Ectodermal cell (in vitro differentiated cells): Measurements from ENCODE around the gene DIPK1B.

ENCODE experiments used
- H3K27ac ChIP-seq: 2 replicates; pipeline ENCODE4 v1.7.0; 2013; ENCODE audit warnings: mild to moderate bottlenecking, low read depth, low read length; ENCODE audit not compliant: insufficient read depth, poor library complexity, severe bottlenecking
- H3K27me3 ChIP-seq: 2 replicates; pipeline ENCODE4 v1.7.0; 2013; ENCODE audit warnings: mild to moderate bottlenecking, low read length; ENCODE audit not compliant: insufficient read depth, control insufficient read depth, poor library complexity, severe bottlenecking
- H3K36me3 ChIP-seq: one replicate; pipeline ENCODE4 v1.7.0; 2013; ENCODE audit warnings: low read length; ENCODE audit not compliant: control insufficient read depth, insufficient read depth
- H3K4me1 ChIP-seq: one replicate; pipeline ENCODE4 v1.7.0; 2013; ENCODE audit warnings: low read length; ENCODE audit not compliant: control insufficient read depth, insufficient read depth
- H3K4me3 ChIP-seq: 2 replicates; pipeline ENCODE4 v1.7.0; 2013; ENCODE audit warnings: low read depth, low read length, control low read depth; ENCODE audit not compliant: insufficient read depth
- H3K9me3 ChIP-seq: 2 replicates; pipeline ENCODE4 v1.7.0; 2013; ENCODE audit warnings: mild to moderate bottlenecking, low read length, moderate library complexity; ENCODE audit not compliant: control insufficient read depth
- WGBS, 2 experiments: methylation state at CpG; one replicate each; pipeline ENCODE4 v1.1.7; 2013; ENCODE audit warnings: missing lambda C conversion rate in 2 of 2; 5-methylcytosine and 5-hydroxymethylcytosine counted together

The DIPK1B gene

GRCh38 chr9:136720251-136720897 is 8.0 kb downstream of the DIPK1B start:
- H3K36me3 ChIP-seq, result peaks cover 21% of the 10 kb centered on the region
- H3K9me3 ChIP-seq, result no peaks in the 10 kb centered on the region
- H3K27ac ChIP-seq, result peak overlapping the region; percentile 81
- peaks cover 23% of the 10 kb centered on the region for H3K4me1 ChIP-seq
- no peaks in the 10 kb centered on the region for H3K27me3 ChIP-seq
- no peak overlapping the region for H3K4me3 ChIP-seq
- 15 to 20% methylated on average over 19 to 20 of the region's 20 CpGs for WGBS, 2 experiments

DNA sequence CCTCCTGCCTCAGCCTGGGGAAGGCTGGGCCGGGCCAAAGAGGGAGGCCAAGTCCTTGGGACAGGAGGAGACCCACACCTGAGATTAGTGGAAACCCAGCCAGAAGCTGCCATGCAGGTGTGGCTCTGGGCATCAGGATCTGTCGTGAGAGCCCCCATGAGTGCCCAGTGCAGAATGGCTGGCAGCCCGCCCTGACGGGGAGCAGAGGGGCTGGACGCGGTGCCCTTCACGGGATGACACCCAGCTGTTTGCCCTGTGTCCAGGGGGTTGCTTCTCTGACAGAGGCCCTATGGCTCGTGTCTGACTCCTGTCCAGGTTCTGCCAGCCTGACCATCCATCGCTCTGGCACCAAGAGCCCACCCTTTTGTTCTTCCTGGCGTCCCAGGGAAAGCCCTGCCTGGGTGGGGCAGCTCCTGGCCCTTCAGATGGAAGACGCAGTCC is 8.5 kb downstream of the DIPK1B start:
- H3K4me3 ChIP-seq, result no peak overlapping the region

GRCh38 chr9:136721339-136722092 is 9.1 kb downstream of the DIPK1B start:
- Histone ChIP-seq H3K9me3 (no peaks in the 10 kb centered on the region), H3K27ac (no peak overlapping the region), H3K4me1 (peaks cover 33% of the 10 kb centered on the region), H3K36me3 (peaks cover 30% of the 10 kb centered on the region), H3K4me3 (no peak overlapping the region), H3K27me3 (no peaks in the 10 kb centered on the region)
- WGBS, 2 experiments, result 93 to 94% methylated on average over 30 of the region's 30 CpGs

More for the DNA sequence above, 8.5 kb downstream of the DIPK1B start:
- WGBS, 2 experiments, result 85 to 86% methylated on average over 11 of the region's 11 CpGs
- Histone ChIP-seq H3K4me1 (peaks cover 29% of the 10 kb centered on the region), H3K27ac (peak overlapping the region; percentile 81), H3K9me3 (no peaks in the 10 kb centered on the region), H3K36me3 (peaks cover 26% of the 10 kb centered on the region), H3K27me3 (no peaks in the 10 kb centered on the region)

DNA sequence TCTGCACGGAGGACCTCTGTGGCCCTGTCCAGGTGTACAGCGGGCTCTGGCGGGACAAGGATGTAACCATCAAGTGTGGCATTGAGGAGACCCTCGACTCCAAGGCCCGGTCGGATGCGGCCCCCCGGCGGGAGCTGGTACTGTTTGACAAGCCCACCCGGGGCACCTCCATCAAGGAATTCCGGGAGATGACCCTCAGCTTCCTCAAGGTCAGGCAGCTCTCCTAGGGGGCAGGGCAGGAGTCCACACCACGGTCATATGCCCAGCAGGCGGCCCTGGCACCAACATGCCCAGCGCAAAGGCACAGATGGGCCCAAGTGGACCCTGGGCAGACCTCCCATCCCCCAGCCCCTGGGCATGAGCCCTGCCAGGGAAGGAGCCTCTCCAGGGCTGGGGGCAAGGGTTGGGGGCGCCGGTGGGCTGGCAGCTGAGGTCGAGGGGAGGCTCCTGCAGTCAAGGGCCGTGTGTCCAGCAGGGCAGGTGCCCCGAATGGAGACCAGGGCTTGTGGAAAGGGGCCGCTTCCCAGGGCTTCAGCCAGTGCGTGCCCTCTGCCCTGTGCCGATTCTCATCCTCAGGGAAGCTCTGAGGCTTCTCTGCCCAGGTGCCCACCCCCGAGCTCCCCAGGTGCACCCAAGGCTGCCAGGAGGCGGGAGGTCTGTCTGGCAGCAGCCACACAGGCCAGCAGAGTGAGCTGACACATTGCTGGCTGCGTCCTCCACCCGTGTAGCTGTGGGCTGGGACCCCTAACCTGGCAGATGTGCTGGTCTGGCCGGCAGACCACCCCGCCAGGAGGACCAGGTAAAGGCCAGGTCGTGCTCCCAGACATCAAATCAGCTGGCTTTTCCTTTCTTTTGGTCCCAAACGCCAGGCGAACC is 10.0 kb downstream of the DIPK1B start:
- Histone ChIP-seq H3K4me3 (no peak overlapping the region), H3K4me1 (peaks cover 39% of the 10 kb centered on the region), H3K36me3 (peaks cover 30% of the 10 kb centered on the region), H3K27ac (no peak overlapping the region), H3K27me3 (no peaks in the 10 kb centered on the region), H3K9me3 (no peaks in the 10 kb centered on the region)
- WGBS, 2 experiments, result 90 to 91% methylated on average over 31 of the region's 31 CpGs

- H3K4me1 ChIP-seq, result peaks cover 39% of the 10 kb centered on the region
- peaks cover 30% of the 10 kb centered on the region for H3K36me3 ChIP-seq
- no peak overlapping the region for H3K27ac ChIP-seq
- H3K27me3 ChIP-seq, result no peaks in the 10 kb centered on the region
- no peaks in the 10 kb centered on the region for H3K9me3 ChIP-seq
- no peak overlapping the region for H3K4me3 ChIP-seq
- WGBS, 2 experiments, result 93 to 95% methylated on average over 24 of the region's 24 CpGs
Measured at GRCh38 chr9:136722969-136723356, 10.6 kb downstream of the DIPK1B start.

GRCh38 chr9:136723362-136723976 is 11.1 kb downstream of the DIPK1B start:
- Histone ChIP-seq H3K4me1 (peaks cover 39% of the 10 kb centered on the region), H3K9me3 (no peaks in the 10 kb centered on the region), H3K27me3 (peaks cover 4% of the 10 kb centered on the region), H3K27ac (no peak overlapping the region), H3K4me3 (no peak overlapping the region), H3K36me3 (peaks cover 30% of the 10 kb centered on the region)
- 95 to 96% methylated on average over 32 of the region's 32 CpGs for WGBS, 2 experiments

- peaks cover 30% of the 10 kb centered on the region for H3K36me3 ChIP-seq
- WGBS, 2 experiments, result 92 to 95% methylated on average over 8 of the region's 8 CpGs
- no peak overlapping the region for H3K27ac ChIP-seq
- H3K27me3 ChIP-seq, result peaks cover 9% of the 10 kb centered on the region
- peaks cover 39% of the 10 kb centered on the region for H3K4me1 ChIP-seq
- no peaks in the 10 kb centered on the region for H3K9me3 ChIP-seq
- H3K4me3 ChIP-seq, result no peak overlapping the region
Measured at GRCh38 chr9:136723989-136724388, 11.6 kb downstream of the DIPK1B start.

GRCh38 chr9:136724772-136725171 is 12.4 kb downstream of the DIPK1B start:
- Histone ChIP-seq H3K36me3 (peaks cover 30% of the 10 kb centered on the region), H3K4me3 (no peak overlapping the region), H3K9me3 (no peaks in the 10 kb centered on the region), H3K27ac (no peak overlapping the region), H3K27me3 (peaks cover 17% of the 10 kb centered on the region), H3K4me1 (peaks cover 33% of the 10 kb centered on the region)
- 95% methylated on average over 7 of the region's 7 CpGs for WGBS, 2 experiments

DNA sequence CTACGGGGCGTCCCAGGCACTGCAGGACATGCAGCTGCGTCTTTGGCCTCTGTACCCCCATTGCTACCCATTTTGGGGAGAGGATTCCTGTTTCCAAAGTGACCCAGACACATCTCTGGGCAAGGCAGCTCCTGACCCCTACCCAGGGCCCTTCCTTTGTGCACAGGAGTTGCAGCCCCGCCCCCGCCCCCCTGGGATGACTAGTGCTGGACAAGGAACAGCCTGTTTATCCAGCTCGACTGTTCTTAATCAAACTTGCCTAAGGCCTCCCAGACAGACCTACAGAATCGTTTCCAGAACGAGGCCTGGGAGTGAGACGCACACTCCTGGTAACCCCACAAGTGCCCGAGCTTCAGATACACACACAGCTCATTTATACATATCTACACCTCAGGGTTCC is 13.2 kb downstream of the DIPK1B start:
- WGBS, 2 experiments, result 90 to 93% methylated on average over 10 of the region's 10 CpGs
- Histone ChIP-seq H3K27ac (no peak overlapping the region), H3K4me1 (peaks cover 25% of the 10 kb centered on the region), H3K27me3 (peaks cover 17% of the 10 kb centered on the region), H3K4me3 (no peak overlapping the region), H3K9me3 (no peaks in the 10 kb centered on the region), H3K36me3 (peaks cover 30% of the 10 kb centered on the region)
